Skeletal muscle satellite cell (primary cell): Measurements from ENCODE around the gene TP53.
"Not testable (repeated sequence)": the region's sequence is repeated elsewhere in the genome, so short reads cannot be mapped to it uniquely, and the experiment has no call there.

Experiments
- H3K27me3 ChIP-seq: 2 replicates; pipeline ENCODE4 v1.7.0; 2013; ENCODE audit warnings: low read length; ENCODE audit not compliant: control insufficient read depth, insufficient read depth
- H3K36me3 ChIP-seq: 2 replicates; pipeline ENCODE4 v1.7.0; 2013; ENCODE audit warnings: mild to moderate bottlenecking, control low read depth, low read length; ENCODE audit not compliant: insufficient read depth
- H3K4me1 ChIP-seq: 2 replicates; pipeline ENCODE4 v1.7.0; 2013; ENCODE audit warnings: low read length; ENCODE audit not compliant: control insufficient read depth, insufficient read depth
- H3K4me2 ChIP-seq: 2 replicates; pipeline ENCODE4 v1.7.0; 2013; ENCODE audit warnings: mild to moderate bottlenecking, low read length
- H3K4me3 ChIP-seq: 2 replicates; pipeline ENCODE4 v1.7.0; 2013; ENCODE audit warnings: low read length
- H3K9ac ChIP-seq: 2 replicates; pipeline ENCODE4 v1.7.0; 2013; ENCODE audit warnings: mild to moderate bottlenecking, low read depth, low read length, moderate library complexity
- H3K9me3 ChIP-seq: replicated peaks from 2 replicates; pipeline ENCODE4 v1.7.0; 2013; ENCODE audit warnings: mild to moderate bottlenecking, control low read depth, low read length

Gene TP53

DNA sequence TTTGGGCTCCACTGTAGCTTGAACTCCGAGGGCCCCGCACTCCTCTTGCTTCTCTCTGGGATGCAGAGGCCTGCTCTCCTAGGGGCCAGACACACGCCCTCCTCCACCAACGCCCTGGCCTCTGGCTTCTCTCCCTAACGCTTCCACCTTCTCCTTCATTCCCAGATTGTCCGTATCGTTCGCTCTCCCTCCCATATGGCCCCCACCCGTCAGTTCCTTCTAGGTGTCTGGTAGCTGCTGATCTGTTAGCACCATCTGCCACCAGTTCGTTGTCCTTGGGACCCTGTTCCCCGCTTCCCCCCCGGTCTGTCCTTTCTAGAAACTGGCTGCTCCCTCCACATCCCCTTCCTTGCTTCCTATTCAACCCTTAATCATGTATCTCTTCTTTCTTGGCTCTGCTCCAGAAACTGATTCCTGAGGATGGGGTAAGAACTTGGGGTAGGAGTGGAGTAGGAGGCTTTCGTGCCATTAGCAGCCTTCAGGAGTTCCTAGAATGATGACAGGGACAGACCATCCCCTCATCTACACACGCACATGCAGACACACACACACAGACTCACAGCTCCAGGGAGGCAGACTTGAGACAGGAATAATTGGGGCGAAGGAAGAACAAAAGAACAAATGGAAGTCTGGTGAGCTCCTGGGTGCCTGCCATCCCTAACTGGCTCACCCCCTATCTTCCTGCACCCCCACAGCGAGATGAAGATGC lies 32.3 kb downstream of the TP53 start:
- H3K27me3 ChIP-seq: peaks cover 53% of the 10 kb centered on the region
- H3K9ac ChIP-seq: no peak overlapping the region
- no peak overlapping the region for H3K4me2 ChIP-seq
- peaks cover 16% of the 10 kb centered on the region for H3K4me1 ChIP-seq
- H3K4me3 ChIP-seq: no peak overlapping the region
- H3K9me3 ChIP-seq: no peaks in the 10 kb centered on the region
- H3K36me3 ChIP-seq: no peaks in the 10 kb centered on the region

- no peak overlapping the region for H3K4me3 ChIP-seq
- H3K36me3 ChIP-seq: no peaks in the 10 kb centered on the region
- no peak overlapping the region for H3K4me2 ChIP-seq
- no peaks in the 10 kb centered on the region for H3K9me3 ChIP-seq
- peaks cover 17% of the 10 kb centered on the region for H3K4me1 ChIP-seq
- H3K27me3 ChIP-seq: peaks cover 55% of the 10 kb centered on the region
- no peak overlapping the region for H3K9ac ChIP-seq
Observed at GRCh38 chr17:7652388-7653356, 34.6 kb downstream of the TP53 start.

DNA sequence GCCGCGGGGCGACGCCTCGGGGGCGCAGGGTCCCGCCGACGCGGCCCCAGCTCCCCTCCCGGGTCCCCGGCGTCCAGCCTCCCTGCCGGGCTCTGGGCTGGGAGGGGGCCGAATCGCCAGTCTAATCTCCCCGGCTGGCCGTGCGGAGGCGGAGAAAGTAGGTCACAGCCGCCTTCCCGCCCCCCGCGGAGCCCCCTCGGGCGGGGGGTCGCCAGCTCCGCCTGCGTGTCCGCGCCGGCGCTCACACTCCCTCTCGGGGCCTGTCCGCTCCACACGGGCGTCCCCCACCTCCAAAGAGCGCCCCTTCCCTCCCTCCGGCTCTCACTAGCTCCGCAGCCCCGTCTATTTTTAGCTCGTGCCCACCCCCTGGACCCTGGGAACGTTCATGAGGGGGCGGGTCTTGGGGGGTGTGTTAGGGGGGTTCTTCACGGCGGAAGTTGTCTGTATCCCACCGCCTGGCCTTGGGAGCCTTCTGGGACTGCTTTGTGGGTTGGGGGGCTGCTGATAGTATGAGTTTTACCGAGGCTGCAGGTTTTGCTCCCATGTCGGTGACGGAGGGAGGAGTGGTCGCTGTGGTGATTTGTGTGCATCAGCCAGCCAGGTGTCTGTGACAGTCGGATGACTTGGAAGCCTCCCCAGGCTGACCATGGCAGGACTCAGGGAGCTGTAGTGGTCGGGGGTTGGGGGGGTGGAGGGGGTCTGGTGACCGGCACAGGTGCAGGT lies 35.5 kb downstream of the TP53 start:
- H3K9ac ChIP-seq: no peak overlapping the region
- H3K4me3 ChIP-seq: peak overlapping the region; percentile 58
- H3K4me1 ChIP-seq: peaks cover 17% of the 10 kb centered on the region
- no peaks in the 10 kb centered on the region for H3K36me3 ChIP-seq
- peaks cover 59% of the 10 kb centered on the region for H3K27me3 ChIP-seq
- H3K9me3 ChIP-seq: no peaks in the 10 kb centered on the region
- H3K4me2 ChIP-seq: peak overlapping the region; percentile 81

DNA sequence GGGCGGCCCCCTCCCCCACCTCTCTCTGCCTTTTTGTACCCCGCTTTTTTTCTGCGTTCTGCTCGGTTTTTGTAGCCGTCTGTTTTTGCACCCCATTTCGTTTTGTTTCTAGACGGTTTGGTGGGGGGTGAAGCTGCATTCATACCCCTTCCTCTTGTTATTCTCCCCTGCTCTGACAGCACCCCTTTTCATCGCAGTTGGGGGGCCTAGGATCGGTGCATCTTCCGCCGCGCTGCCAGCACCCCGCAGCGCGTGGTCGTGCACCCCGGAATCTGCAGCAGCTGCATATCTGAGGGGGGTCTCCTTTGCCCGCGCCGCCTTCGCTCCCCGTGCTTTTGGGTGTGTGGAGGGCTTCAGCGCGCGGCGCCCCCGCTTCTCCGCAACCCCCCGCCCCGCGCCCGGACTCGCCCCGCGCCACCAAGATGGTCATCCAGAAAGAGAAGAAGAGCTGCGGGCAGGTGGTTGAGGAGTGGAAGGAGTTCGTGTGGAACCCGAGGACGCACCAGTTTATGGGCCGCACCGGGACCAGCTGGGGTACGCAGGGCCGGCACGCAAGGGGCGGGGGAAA lies 36.1 kb downstream of the TP53 start:
- Histone ChIP-seq H3K4me1 (peaks cover 17% of the 10 kb centered on the region), H3K36me3 (no peaks in the 10 kb centered on the region), H3K4me2 (peak overlapping the region; percentile 81), H3K9ac (no peak overlapping the region), H3K4me3 (peak overlapping the region; percentile 58), H3K9me3 (no peaks in the 10 kb centered on the region), H3K27me3 (peaks cover 59% of the 10 kb centered on the region)

- H3K9ac ChIP-seq: no peak within 1 kb of the TSS
- peaks cover 17% of the 10 kb centered on the region for H3K4me1 ChIP-seq
- H3K36me3 ChIP-seq: no peaks in the 10 kb centered on the region
- no peaks in the 10 kb centered on the region for H3K9me3 ChIP-seq
- peak within 1 kb of the TSS; percentile 58 for H3K4me3 ChIP-seq
- H3K4me2 ChIP-seq: peak within 1 kb of the TSS; percentile 81
- peaks cover 59% of the 10 kb centered on the region for H3K27me3 ChIP-seq
Observed at GRCh38 chr17:7650509-7651096, 36.7 kb downstream of the TP53 start, which contains the start of gene ATP1B2. Gene ATP1B2, plus strand, starts transcription at chr17:7650926. Its CDS starts 593 bp downstream, at chr17:7651519.

DNA sequence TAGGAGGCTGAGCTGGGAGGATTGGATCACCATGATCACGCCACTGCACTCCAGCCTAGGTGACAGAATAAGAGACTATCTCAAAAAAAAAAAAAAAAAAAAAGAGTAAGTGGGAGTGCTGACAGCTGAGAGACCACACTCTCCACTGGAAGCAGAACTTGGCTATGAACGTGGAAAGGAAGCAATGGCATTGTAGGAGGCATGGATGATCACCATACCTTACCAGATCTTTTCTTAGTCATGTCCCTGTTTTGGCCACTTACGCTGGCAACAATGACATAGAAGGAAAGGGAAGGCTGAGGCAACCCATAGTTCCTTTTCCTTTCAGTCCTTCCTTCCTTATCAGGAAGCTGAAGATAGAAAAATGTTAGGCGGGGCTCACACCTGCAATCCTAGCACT lies 40.3 kb downstream of the TP53 start:
- Histone ChIP-seq H3K4me2 (no peak overlapping the region), H3K27me3 (peaks cover 30% of the 10 kb centered on the region), H3K4me1 (peaks cover 17% of the 10 kb centered on the region), H3K36me3 (no peaks in the 10 kb centered on the region), H3K9ac (no peak overlapping the region), H3K9me3 (no peaks in the 10 kb centered on the region), H3K4me3 (no peak overlapping the region)

DNA sequence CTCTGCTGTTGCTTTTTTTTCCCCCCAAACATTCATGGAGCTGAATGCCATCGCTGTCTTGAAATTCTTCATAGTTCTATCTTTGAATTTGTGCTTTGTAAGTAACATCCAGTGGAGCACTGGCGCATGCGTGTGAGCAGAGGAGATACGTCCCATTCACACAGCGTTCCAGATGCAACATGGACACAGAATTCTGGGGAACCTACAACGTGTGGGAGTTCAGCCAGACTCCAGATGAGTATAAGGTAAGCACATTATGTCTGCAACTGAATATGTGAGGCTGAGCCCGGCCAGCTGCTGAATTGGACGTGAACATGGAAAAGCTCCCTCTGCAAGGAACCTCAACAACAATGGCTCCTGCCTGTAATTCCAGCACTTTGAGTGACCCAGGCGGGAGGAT lies 40.8 kb downstream of the TP53 start:
- Histone ChIP-seq H3K36me3 (no peaks in the 10 kb centered on the region), H3K4me1 (peaks cover 13% of the 10 kb centered on the region), H3K4me2 (no peak overlapping the region), H3K9me3 (no peaks in the 10 kb centered on the region), H3K4me3 (no peak overlapping the region), H3K27me3 (peaks cover 25% of the 10 kb centered on the region), H3K9ac (no peak overlapping the region)

GRCh38 chr17:7644775-7645174 lies 42.5 kb downstream of the TP53 start:
- Histone ChIP-seq H3K9me3 (no peaks in the 10 kb centered on the region), H3K9ac (no peak overlapping the region), H3K4me2 (no peak overlapping the region), H3K4me3 (no peak overlapping the region), H3K36me3 (no peaks in the 10 kb centered on the region), H3K27me3 (peaks cover 10% of the 10 kb centered on the region), H3K4me1 (no peaks in the 10 kb centered on the region)

DNA sequence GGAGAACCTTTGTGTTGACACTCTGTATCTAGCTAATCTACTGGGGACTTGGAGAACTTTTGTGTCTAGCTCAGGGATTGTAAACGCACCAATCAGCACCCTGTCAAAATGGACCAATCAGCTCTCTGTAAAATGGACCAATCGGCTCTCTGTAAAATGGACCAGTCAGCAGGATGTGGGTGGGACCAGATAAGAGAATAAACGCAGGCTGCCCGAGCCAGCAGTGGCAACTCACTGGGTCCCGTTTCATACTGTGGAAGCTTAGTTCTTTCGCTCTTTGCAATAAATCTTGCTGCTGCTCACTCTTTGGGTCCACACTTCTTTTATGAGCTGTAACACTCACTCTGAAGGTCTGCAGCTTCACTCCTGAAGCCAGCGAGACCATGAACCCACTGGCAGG lies 45.7 kb downstream of the TP53 start:
- not testable (repeated sequence) for H3K4me3 ChIP-seq, H3K9ac ChIP-seq, H3K36me3 ChIP-seq, H3K27me3 ChIP-seq, H3K4me1 ChIP-seq, H3K9me3 ChIP-seq, H3K4me2 ChIP-seq

DNA sequence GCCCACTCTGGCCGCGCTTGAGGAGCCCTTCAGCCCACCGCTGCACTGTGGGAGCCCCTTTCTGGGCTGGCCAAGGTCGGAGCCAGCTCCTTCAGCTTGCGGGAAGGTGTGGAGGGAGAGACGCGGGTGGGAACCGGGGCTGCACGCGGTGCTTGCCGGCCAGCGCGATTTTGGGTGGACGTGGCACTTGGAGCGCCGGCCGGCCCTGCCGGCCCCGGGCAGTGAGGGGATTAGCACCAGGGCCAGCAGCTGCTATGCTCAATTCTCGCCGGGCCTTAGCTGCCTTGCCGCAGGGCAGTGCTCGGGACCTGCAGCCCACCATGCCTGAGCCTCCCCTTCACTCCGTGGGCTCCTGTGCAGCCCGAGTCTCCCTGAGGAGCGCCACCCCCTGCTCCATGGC lies 46.5 kb downstream of the TP53 start:
- H3K4me1 ChIP-seq: no peaks in the 10 kb centered on the region
- H3K9me3 ChIP-seq: no peaks in the 10 kb centered on the region
- H3K36me3 ChIP-seq: no peaks in the 10 kb centered on the region
- no peak overlapping the region for H3K4me2 ChIP-seq
- H3K27me3 ChIP-seq: peaks cover 13% of the 10 kb centered on the region
- no peak overlapping the region for H3K9ac ChIP-seq
- H3K4me3 ChIP-seq: no peak overlapping the region

DNA sequence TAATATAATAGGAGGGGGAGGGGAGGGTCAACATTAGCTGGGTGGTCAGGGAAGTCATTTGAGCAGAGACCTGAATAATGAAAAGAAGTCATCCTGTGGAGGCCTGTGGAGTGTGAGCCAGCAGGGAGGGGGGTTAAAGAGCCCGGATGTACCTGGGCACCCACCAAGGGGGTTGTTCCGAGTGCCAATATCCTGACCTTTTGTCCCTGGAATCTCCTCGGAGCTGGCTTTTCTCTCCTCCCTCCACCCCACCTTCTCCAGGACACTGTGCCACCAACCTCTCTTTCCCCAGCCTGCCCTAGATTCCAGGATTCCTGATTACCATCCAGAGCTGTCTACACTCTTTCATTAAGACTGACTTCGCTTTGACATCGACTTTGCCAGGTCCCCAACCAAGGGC lies 51.1 kb downstream of the TP53 start:
- Histone ChIP-seq H3K27me3 (peaks cover 8% of the 10 kb centered on the region), H3K9me3 (no peaks in the 10 kb centered on the region), H3K9ac (no peak overlapping the region), H3K4me3 (no peak overlapping the region), H3K4me1 (no peaks in the 10 kb centered on the region), H3K4me2 (no peak overlapping the region), H3K36me3 (no peaks in the 10 kb centered on the region)
